ENCODE results near the gene CCDC80. TPM values are rescaled to one million over a fixed set of nuclear protein-coding genes. Genes with fewer than 3 reads are reported as not detected.

CCDC80 gene
- polyA plus RNA-seq, 3 donors, result 0.05 TPM; not detected in 2

GRCh38 chr3:112582244-112582874 is 58.6 kb downstream of the CCDC80 start:
- Histone ChIP-seq H2AFZ (ENCODE audit: insufficient read depth, low read depth, low read length, poor library complexity, severe bottlenecking) (no peak overlapping the region), H3K79me2 (ENCODE audit: insufficient read depth, low read length) (no peaks in the 10 kb centered on the region), H3K9me3 (replicated peaks in 1 of 2; ENCODE audit: control insufficient read depth in 1 of 2, insufficient read depth in 1 of 2, low read length in 2 of 2) (no peaks in the 10 kb centered on the region), H3K4me1 (ENCODE audit: control insufficient read depth in 1 of 2, insufficient read depth in 2 of 2, low read length in 2 of 2) (peaks cover 16 to 17% of the 10 kb centered on the region in 2 donors), H4K20me1 (ENCODE audit: insufficient read depth, low read length) (no peaks in the 10 kb centered on the region), H3K4me2 (replicated peaks; ENCODE audit: extremely low read depth, low read length, poor library complexity, severe bottlenecking) (no peak overlapping the region), H3K36me3 (replicated peaks in 1 of 2; ENCODE audit: control insufficient read depth in 1 of 2, insufficient read depth in 2 of 2, low read length in 2 of 2) (peaks cover 52 to 72% of the 10 kb centered on the region in 2 donors), H3K9ac (ENCODE audit: insufficient read depth, low read length, poor library complexity, severe bottlenecking) (no peak overlapping the region), H3K27ac (ENCODE audit: low read depth in 1 of 2, low read length in 2 of 2) (no peak overlapping the region), H3K27me3 (ENCODE audit: control insufficient read depth in 2 of 2, insufficient read depth in 2 of 2, low read length in 2 of 2) (no peaks in the 10 kb centered on the region), H3K4me3 (replicated peaks in 1 of 3; ENCODE audit: low read depth in 2 of 3, low read length in 3 of 3) (no peak overlapping the region)
- Mint-ChIP-seq H3K27ac (no peak overlapping the region), H3K9me3 (no peaks in the 10 kb centered on the region), H3K27me3 (ENCODE audit: low read depth in 3 of 3) (no peaks in the 10 kb centered on the region), H3K4me1 (peaks cover 26% of the 10 kb centered on the region), H3K36me3 (peaks cover 58 to 69% of the 10 kb centered on the region in 2 donors), H3K4me3 (no peak overlapping the region)
- peak in 1 of 3 donors; percentile 11 for DNase-seq
- peak; percentile 63 for TF ChIP-seq CTCF (IDR thresholded peaks at IDR 0.05)
- intact Hi-C loops (cut with micrococcal nuclease), result loop anchor here in 1 of 2 donors (5.0 kb wide), 1 partner anchor 455 kb away; no protein-coding TSS in a partner anchor
- no CpG with 5 or more reads among the region's 2 CpGs for WGBS (ENCODE audit: insufficient coverage)

- peak overlapping the region; percentile 83 to 92 (median 91) for H3K27ac Mint-ChIP-seq
- H3K4me3 ChIP-seq (replicated peaks in 1 of 3; ENCODE audit: low read depth in 2 of 3, low read length in 3 of 3), result peak overlapping the region in 1 of 3 experiments; percentile 4
- TF ChIP-seq CTCF (IDR thresholded peaks at IDR 0.05), result no peak
- H3K36me3 ChIP-seq (replicated peaks in 1 of 2; ENCODE audit: control insufficient read depth in 1 of 2, insufficient read depth in 2 of 2, low read length in 2 of 2), result peaks cover 45 to 62% of the 10 kb centered on the region in 2 donors
- intact Hi-C loops (cut with micrococcal nuclease), result loop anchor here in 1 of 2 donors (5.0 kb wide), 1 partner anchor 452 kb away; no protein-coding TSS in a partner anchor
- H3K4me3 Mint-ChIP-seq, result peak overlapping the region in 1 of 2 donors; percentile 6
- no peak overlapping the region for H2AFZ ChIP-seq (ENCODE audit: insufficient read depth, low read depth, low read length, poor library complexity, severe bottlenecking)
- H3K27me3 Mint-ChIP-seq (ENCODE audit: low read depth in 3 of 3), result no peaks in the 10 kb centered on the region
- no peak overlapping the region for H3K9ac ChIP-seq (ENCODE audit: insufficient read depth, low read length, poor library complexity, severe bottlenecking)
- H3K4me1 ChIP-seq (ENCODE audit: control insufficient read depth in 1 of 2, insufficient read depth in 2 of 2, low read length in 2 of 2), result peaks cover 16 to 17% of the 10 kb centered on the region in 2 donors
- WGBS (ENCODE audit: insufficient coverage), result no CpG with 5 or more reads among the region's 3 CpGs
- no peaks in the 10 kb centered on the region for H3K27me3 ChIP-seq (ENCODE audit: control insufficient read depth in 2 of 2, insufficient read depth in 2 of 2, low read length in 2 of 2)
- DNase-seq, result peak in 1 of 3 donors; percentile 12
- peaks cover 17% of the 10 kb centered on the region for H3K4me1 Mint-ChIP-seq
- H3K36me3 Mint-ChIP-seq, result peaks cover 45 to 55% of the 10 kb centered on the region in 2 donors
- no peaks in the 10 kb centered on the region for H3K9me3 Mint-ChIP-seq
- no peaks in the 10 kb centered on the region for H4K20me1 ChIP-seq (ENCODE audit: insufficient read depth, low read length)
- peak overlapping the region; percentile 10 for H3K4me2 ChIP-seq (replicated peaks; ENCODE audit: extremely low read depth, low read length, poor library complexity, severe bottlenecking)
- peak overlapping the region; percentile 19 to 77 for H3K27ac ChIP-seq (ENCODE audit: low read depth in 1 of 2, low read length in 2 of 2)
- no peaks in the 10 kb centered on the region for H3K79me2 ChIP-seq (ENCODE audit: insufficient read depth, low read length)
- no peaks in the 10 kb centered on the region for H3K9me3 ChIP-seq (replicated peaks in 1 of 2; ENCODE audit: control insufficient read depth in 1 of 2, insufficient read depth in 1 of 2, low read length in 2 of 2)
Measured at GRCh38 chr3:112579697-112580096, 61.2 kb downstream of the CCDC80 start.
